ENCODE measurements around the gene G3BP1. TPM values are rescaled to one million over a fixed set of nuclear protein-coding genes. Genes with fewer than 3 reads are reported as not detected.

The G3BP1 gene
- total RNA-seq, 1 experiment from 2014 or later: 400 TPM

GRCh38 chr5:151740336-151740942 is 31.3 kb upstream of the G3BP1 start:
- H3K4me3 Mint-ChIP-seq: no peak overlapping the region; the same call in 1 of the 2 replicates
- POLR2A ChIA-PET: interaction anchor here (0.6 to 1.7 kb wide), 6 partner anchors 13 to 88 kb away, joined by 3 to 12 read pairs (median 4); partner anchors contain the start of genes G3BP1 and SPARC
- peak; percentile 7; the same call in 1 of the 2 replicates for TF ChIP-seq TEAD1 (CRISPR knock-in tag; IDR thresholded peaks at IDR 0.05)
- peak; percentile 92 for TF ChIP-seq CTCF (IDR thresholded peaks at IDR 0.05)
- no peak for TF ChIP-seq E2F5 (CRISPR knock-in tag; IDR thresholded peaks at IDR 0.05)
- 0 out of 2 replicates have a peak, but pooled peaks have one; percentile 20 for TF ChIP-seq CREM (CRISPR knock-in tag; IDR thresholded peaks at IDR 0.05)
- no peak for TF ChIP-seq TCF7 (CRISPR knock-in tag; IDR thresholded peaks at IDR 0.05; ENCODE audit: low read depth)
- 0 out of 2 replicates have a peak, but pooled peaks have one; percentile 15 for TF ChIP-seq SP1 (CRISPR knock-in tag; conservative IDR thresholded peaks at IDR 0.05)

GRCh38 chr5:151740958-151741373 is 30.8 kb upstream of the G3BP1 start:
- peak overlapping the region; percentile 71 for H3K27ac Mint-ChIP-seq
- TF ChIP-seq IRF1 (CRISPR knock-in tag; IDR thresholded peaks at IDR 0.05): no peak
- no peak for TF ChIP-seq PRDM15 (CRISPR knock-in tag; IDR thresholded peaks at IDR 0.05)
- TF ChIP-seq MLX (CRISPR knock-in tag; IDR thresholded peaks at IDR 0.05): no peak
- no peak for TF ChIP-seq ZNF317 (CRISPR knock-in tag; IDR thresholded peaks at IDR 0.05; ENCODE audit: borderline replicate concordance, low read depth)
- TF ChIP-seq ATF6 (CRISPR knock-in tag; IDR thresholded peaks at IDR 0.05): no peak
- TF ChIP-seq USF1 (CRISPR knock-in tag; IDR thresholded peaks at IDR 0.05): no peak
- no peak for TF ChIP-seq ZNF416 (CRISPR knock-in tag; IDR thresholded peaks at IDR 0.05)
- TF ChIP-seq ELF4 (CRISPR knock-in tag; IDR thresholded peaks at IDR 0.05; ENCODE audit: low read depth): no peak
- TF ChIP-seq JUN (CRISPR knock-in tag; IDR thresholded peaks at IDR 0.05): no peak
- TF ChIP-seq ZNF219 (CRISPR knock-in tag; IDR thresholded peaks at IDR 0.05; ENCODE audit: borderline replicate concordance): no peak
- TF ChIP-seq RELA (CRISPR knock-in tag; IDR thresholded peaks at IDR 0.05; ENCODE audit: borderline replicate concordance): no peak
- no peak for TF ChIP-seq E2F1 (CRISPR knock-in tag; IDR thresholded peaks at IDR 0.05)
- TF ChIP-seq ZBTB43 (CRISPR knock-in tag; IDR thresholded peaks at IDR 0.05): no peak
- TF ChIP-seq ZNF396 (CRISPR knock-in tag; IDR thresholded peaks at IDR 0.05; ENCODE audit: borderline replicate concordance): no peak

More at GRCh38 chr5:151740336-151740942, 31.3 kb upstream of the G3BP1 start:
- Mint-ChIP-seq H3K9me3 (no peaks in the 10 kb centered on the region), H3K27me3 (ENCODE audit: low read depth) (no peaks in the 10 kb centered on the region), H3K27ac (peak overlapping the region; percentile 89), H3K4me1 (peaks cover 17% of the 10 kb centered on the region), H3K36me3 (peaks cover 6% of the 10 kb centered on the region)
- CTCF ChIA-PET: interaction anchor here (0.6 to 8.2 kb wide), 44 partner anchors 8 to 1654 kb away, joined by 3 to 167 read pairs (median 5); partner anchors contain the start of genes ATOX1, CSF1R, G3BP1 and SLC36A1
- DNase-seq (ENCODE audit: low spot score) (peak; percentile 56), ATAC-seq (peak; percentile 61)

More at GRCh38 chr5:151740958-151741373, 30.8 kb upstream of the G3BP1 start:
- DNase-seq (ENCODE audit: low spot score) (no peak), ATAC-seq (no peak)
- Mint-ChIP-seq H3K4me1 (peaks cover 17% of the 10 kb centered on the region), H3K27me3 (ENCODE audit: low read depth) (no peaks in the 10 kb centered on the region), H3K36me3 (peaks cover 6% of the 10 kb centered on the region), H3K9me3 (no peaks in the 10 kb centered on the region), H3K4me3 (no peak overlapping the region; the same call in 1 of the 2 replicates)
- POLR2A ChIA-PET: interaction anchor here (0.9 to 1.7 kb wide), 4 partner anchors 31 to 89 kb away, joined by 3 to 12 read pairs (median 4); partner anchors contain the start of gene G3BP1
- CTCF ChIA-PET: interaction anchor here (0.6 to 8.2 kb wide), 40 partner anchors 8 to 1655 kb away, joined by 3 to 167 read pairs (median 5); partner anchors contain the start of genes ATOX1, CSF1R, G3BP1 and SLC36A1

Data from WTC11 (cell line).